ENCODE data around the gene CORO1C.

Gene CORO1C

GRCh38 chr12:108646600-108647579, 84.4 kb downstream of the CORO1C start:
- DNase-seq: no peak

- no peak for DNase-seq
These were observed 85.4 kb downstream of the CORO1C start for GRCh38 chr12:108645686-108646599.

GRCh38 chr12:108644811-108645120, 86.6 kb downstream of the CORO1C start:
- DNase-seq: no peak

- DNase-seq: no peak
These were observed 87.1 kb downstream of the CORO1C start for GRCh38 chr12:108643941-108644810.

- DNase-seq: no peak
These were observed 88.2 kb downstream of the CORO1C start for GRCh38 chr12:108642899-108643654.

GRCh38 chr12:108642269-108642870, 88.9 kb downstream of the CORO1C start:
- no peak for DNase-seq

GRCh38 chr12:108641446-108642268, 89.7 kb downstream of the CORO1C start:
- DNase-seq: no peak

- DNase-seq: no peak
These were observed 90.4 kb downstream of the CORO1C start for GRCh38 chr12:108640802-108641445.

- no peak for DNase-seq
These were observed 92.1 kb downstream of the CORO1C start for GRCh38 chr12:108638997-108639822.

GRCh38 chr12:108638141-108638827, 93.0 kb downstream of the CORO1C start:
- DNase-seq: no peak

GRCh38 chr12:108637222-108637971, 93.9 kb downstream of the CORO1C start:
- no peak for DNase-seq

GRCh38 chr12:108635997-108636808, 95.1 kb downstream of the CORO1C start:
- no peak for DNase-seq

- peak in 1 of 2 donors; percentile 35 for DNase-seq
These were observed 95.9 kb downstream of the CORO1C start for GRCh38 chr12:108635201-108635996.

- no peak for DNase-seq
These were observed 97.0 kb downstream of the CORO1C start for GRCh38 chr12:108634341-108634751.

- DNase-seq: peak; percentile 42 to 94
These were observed 97.6 kb downstream of the CORO1C start, which contains the start of gene SELPLG for GRCh38 chr12:108633534-108634248. Gene SELPLG (minus strand): TSS chr12:108633894. CDS start chr12:108624307, 9,587 bp downstream.

Measured in bone marrow (tissue), 2 donors.